ENCODE results near the gene TBC1D2B. TPM values are rescaled to one million over a fixed set of nuclear protein-coding genes. Genes with fewer than 3 reads are reported as not detected.
A peak's percentile ranks its signal among the peaks of the same experiment; 100 is the strongest.

The TBC1D2B gene
- total RNA-seq, 2 experiments from 2014 or later, result 49.3 to 52.0 TPM

GRCh38 chr15:78071383-78071782, 6.1 kb downstream of the TBC1D2B start:
- Mint-ChIP-seq H3K9me3 (ENCODE audit: low read depth) (no peaks in the 10 kb centered on the region), H3K36me3 (ENCODE audit: low read depth) (peaks cover 14% of the 10 kb centered on the region), H3K27ac (peak overlapping the region; percentile 87), H3K27me3 (no peaks in the 10 kb centered on the region), H3K4me1 (peaks cover 50% of the 10 kb centered on the region), H3K4me3 (no peak overlapping the region)
- POLR2A ChIA-PET, result interaction anchor here (1.0 kb wide), 1 partner anchor 37 kb away, joined by 4 read pairs; no protein-coding TSS in a partner anchor
- DNase-seq (peak; percentile 4), ATAC-seq (no peak)
- CTCF ChIA-PET, result interaction anchor here (0.7 to 6.4 kb wide), 8 partner anchors 9 to 37 kb away, joined by 3 to 74 read pairs (median 6); no protein-coding TSS in a partner anchor
- intact Hi-C loops (cut with DNase I, micrococcal nuclease), result loop anchor here in 1 of 2 experiments (10.0 kb wide), 1 partner anchor 647 kb away; the partner anchor contains the start of genes HMG20A and PEAK1

GRCh38 chr15:78070049-78070700, 7.3 kb downstream of the TBC1D2B start:
- intact Hi-C loops (cut with DNase I, micrococcal nuclease), result loop anchor here in 1 of 2 experiments (1.0 to 10.0 kb wide), 2 partner anchors 35 to 645 kb away; partner anchors contain the start of genes HMG20A and PEAK1
- peaks cover 39% of the 10 kb centered on the region for H3K4me1 Mint-ChIP-seq
- H3K27me3 Mint-ChIP-seq, result no peaks in the 10 kb centered on the region
- POLR2A ChIA-PET, result interaction anchor here (0.7 to 1.0 kb wide), 3 partner anchors 36 to 480 kb away, joined by 3 to 4 read pairs (median 3); no protein-coding TSS in a partner anchor
- H3K27ac Mint-ChIP-seq, result no peak overlapping the region
- H3K9me3 Mint-ChIP-seq (ENCODE audit: low read depth), result no peaks in the 10 kb centered on the region
- H3K36me3 Mint-ChIP-seq (ENCODE audit: low read depth), result peaks cover 11% of the 10 kb centered on the region
- DNase-seq (peak; percentile 74), ATAC-seq (peak; percentile 43)
- CTCF ChIA-PET, result interaction anchor here (0.6 to 6.4 kb wide), 12 partner anchors 8 to 111 kb away, joined by 3 to 74 read pairs (median 6); no protein-coding TSS in a partner anchor
- peak overlapping the region; percentile 62 for H3K4me3 Mint-ChIP-seq

GRCh38 chr15:78069462-78070029, 8.0 kb downstream of the TBC1D2B start:
- ATAC-seq (peak; percentile 24), DNase-seq (peak; percentile 26)
- H3K4me1 Mint-ChIP-seq, result peaks cover 35% of the 10 kb centered on the region
- POLR2A ChIA-PET, result interaction anchor here (0.6 to 2.4 kb wide), 5 partner anchors 11 to 60 kb away, joined by 3 to 9 read pairs (median 3); no protein-coding TSS in a partner anchor
- no peak overlapping the region for H3K27ac Mint-ChIP-seq
- peaks cover 9% of the 10 kb centered on the region for H3K36me3 Mint-ChIP-seq (ENCODE audit: low read depth)
- H3K9me3 Mint-ChIP-seq (ENCODE audit: low read depth), result no peaks in the 10 kb centered on the region
- intact Hi-C loops (cut with DNase I, micrococcal nuclease), result loop anchor here (1.0 to 10.0 kb wide), 3 partner anchors 19 to 645 kb away; partner anchors contain the start of genes HMG20A (in 1 of the 2) and PEAK1 (in 1 of the 2)
- CTCF ChIA-PET, result interaction anchor here (0.5 to 6.4 kb wide), 11 partner anchors 8 to 388 kb away, joined by 3 to 74 read pairs (median 7); no protein-coding TSS in a partner anchor
- no peaks in the 10 kb centered on the region for H3K27me3 Mint-ChIP-seq
- peak overlapping the region; percentile 62 for H3K4me3 Mint-ChIP-seq

- Mint-ChIP-seq H3K4me3 (peak overlapping the region; percentile 62), H3K9me3 (ENCODE audit: low read depth) (no peaks in the 10 kb centered on the region), H3K4me1 (peaks cover 31% of the 10 kb centered on the region), H3K27ac (no peak overlapping the region), H3K27me3 (no peaks in the 10 kb centered on the region), H3K36me3 (ENCODE audit: low read depth) (peaks cover 5% of the 10 kb centered on the region)
- intact Hi-C loops (cut with DNase I, micrococcal nuclease), result loop anchor here (2.0 kb wide), 1 partner anchor 18 kb away; no protein-coding TSS in a partner anchor
- ChIA-PET POLR2A (interaction anchor here (0.6 to 2.4 kb wide), 5 partner anchors 10 to 24 kb away, joined by 3 to 9 read pairs (median 3); no protein-coding TSS in a partner anchor), CTCF (interaction anchor here (0.5 to 6.4 kb wide), 9 partner anchors 10 to 389 kb away, joined by 3 to 74 read pairs (median 10); no protein-coding TSS in a partner anchor)
- ATAC-seq, result peak; percentile 35
- DNase-seq, result peak; percentile 48
Measured at GRCh38 chr15:78069052-78069414, 8.5 kb downstream of the TBC1D2B start.

- no peaks in the 10 kb centered on the region for H3K27me3 Mint-ChIP-seq
- peaks cover 18% of the 10 kb centered on the region for H3K4me1 Mint-ChIP-seq
- peaks cover 5% of the 10 kb centered on the region for H3K36me3 Mint-ChIP-seq (ENCODE audit: low read depth)
Measured at GRCh38 chr15:78067328-78068228, 9.9 kb downstream of the TBC1D2B start.

GRCh38 chr15:78065973-78066946, 11.3 kb downstream of the TBC1D2B start:
- no peak for DNase-seq
- no peak for ATAC-seq
- intact Hi-C loops (cut with DNase I, micrococcal nuclease), result no loop called here

More at GRCh38 chr15:78067328-78068228, 9.9 kb downstream of the TBC1D2B start:
- ChIA-PET CTCF (interaction anchor here (0.7 to 6.4 kb wide), 9 partner anchors 9 to 231 kb away, joined by 3 to 74 read pairs (median 5); no protein-coding TSS in a partner anchor), POLR2A (interaction anchor here (1.4 to 2.4 kb wide), 3 partner anchors 9 to 33 kb away, joined by 3 to 9 read pairs (median 3); no protein-coding TSS in a partner anchor)
- no peak overlapping the region for H3K27ac Mint-ChIP-seq
- ATAC-seq (no peak), DNase-seq (no peak)
- intact Hi-C loops (cut with DNase I, micrococcal nuclease), result loop anchor here (1.0 to 2.0 kb wide), 2 partner anchors 10 to 17 kb away; no protein-coding TSS in a partner anchor
- H3K4me3 Mint-ChIP-seq, result peak overlapping the region; percentile 62
- no peaks in the 10 kb centered on the region for H3K9me3 Mint-ChIP-seq (ENCODE audit: low read depth)

GRCh38 chr15:78065284-78065872, 12.1 kb downstream of the TBC1D2B start:
- DNase-seq (peak; percentile 16), ATAC-seq (no peak)
- H3K9me3 Mint-ChIP-seq (ENCODE audit: low read depth), result no peaks in the 10 kb centered on the region
- H3K4me3 Mint-ChIP-seq, result no peak overlapping the region
- no peaks in the 10 kb centered on the region for H3K27me3 Mint-ChIP-seq
- intact Hi-C loops (cut with DNase I, micrococcal nuclease), result no loop called here
- CTCF ChIA-PET, result interaction anchor here (6.4 kb wide), 1 partner anchor 14 kb away, joined by 74 read pairs; no protein-coding TSS in a partner anchor
- no peak overlapping the region for H3K27ac Mint-ChIP-seq
- H3K4me1 Mint-ChIP-seq, result peaks cover 14% of the 10 kb centered on the region
- POLR2A ChIA-PET, result interaction anchor here (0.6 kb wide), 1 partner anchor 15 kb away, joined by 4 read pairs; no protein-coding TSS in a partner anchor
- H3K36me3 Mint-ChIP-seq (ENCODE audit: low read depth), result peaks cover 5% of the 10 kb centered on the region

More at GRCh38 chr15:78065973-78066946, 11.3 kb downstream of the TBC1D2B start:
- Mint-ChIP-seq H3K9me3 (ENCODE audit: low read depth) (no peaks in the 10 kb centered on the region), H3K27me3 (no peaks in the 10 kb centered on the region), H3K36me3 (ENCODE audit: low read depth) (peaks cover 5% of the 10 kb centered on the region), H3K4me3 (peak overlapping the region; percentile 1), H3K27ac (no peak overlapping the region), H3K4me1 (peaks cover 14% of the 10 kb centered on the region)
- ChIA-PET CTCF (interaction anchor here (3.9 to 6.4 kb wide), 2 partner anchors 14 to 24 kb away, joined by 16 to 74 read pairs; no protein-coding TSS in a partner anchor), POLR2A (interaction anchor here (0.6 kb wide), 1 partner anchor 16 kb away, joined by 4 read pairs; no protein-coding TSS in a partner anchor)

- no peak overlapping the region for H3K4me3 Mint-ChIP-seq
- peaks cover 22% of the 10 kb centered on the region for H3K4me1 Mint-ChIP-seq
- H3K27ac Mint-ChIP-seq, result no peak overlapping the region
- H3K27me3 Mint-ChIP-seq, result no peaks in the 10 kb centered on the region
- no peak for ATAC-seq
- ChIA-PET CTCF (no interaction called here), POLR2A (no interaction called here)
- no peaks in the 10 kb centered on the region for H3K9me3 Mint-ChIP-seq (ENCODE audit: low read depth)
- no peak for DNase-seq
- peaks cover 5% of the 10 kb centered on the region for H3K36me3 Mint-ChIP-seq (ENCODE audit: low read depth)
- intact Hi-C loops (cut with DNase I, micrococcal nuclease), result no loop called here
Measured at GRCh38 chr15:78064544-78064943, 13.0 kb downstream of the TBC1D2B start.

- Mint-ChIP-seq H3K9me3 (ENCODE audit: low read depth) (no peaks in the 10 kb centered on the region), H3K36me3 (ENCODE audit: low read depth) (peaks cover 6% of the 10 kb centered on the region), H3K27me3 (no peaks in the 10 kb centered on the region), H3K27ac (no peak overlapping the region), H3K4me1 (peaks cover 28% of the 10 kb centered on the region), H3K4me3 (no peak overlapping the region)
- ATAC-seq (no peak), DNase-seq (no peak)
- intact Hi-C loops (cut with DNase I, micrococcal nuclease), result no loop called here
- POLR2A ChIA-PET, result no interaction called here
- CTCF ChIA-PET, result no interaction called here
Measured at GRCh38 chr15:78063970-78064385, 13.5 kb downstream of the TBC1D2B start.
